IPS-NIHi7 (cell line): ENCODE data around the gene B3GNT8.
"Not testable (repeated sequence)": the region's sequence is repeated elsewhere in the genome, so short reads cannot be mapped to it uniquely, and the experiment has no call there.

Experiments used
- DNase-seq: peaks from one replicate; pipeline ENCODE4 v3.0.0; 2012; ENCODE audit warnings: mixed read lengths; ENCODE audit errors: extremely low spot score

The B3GNT8 gene

DNA sequence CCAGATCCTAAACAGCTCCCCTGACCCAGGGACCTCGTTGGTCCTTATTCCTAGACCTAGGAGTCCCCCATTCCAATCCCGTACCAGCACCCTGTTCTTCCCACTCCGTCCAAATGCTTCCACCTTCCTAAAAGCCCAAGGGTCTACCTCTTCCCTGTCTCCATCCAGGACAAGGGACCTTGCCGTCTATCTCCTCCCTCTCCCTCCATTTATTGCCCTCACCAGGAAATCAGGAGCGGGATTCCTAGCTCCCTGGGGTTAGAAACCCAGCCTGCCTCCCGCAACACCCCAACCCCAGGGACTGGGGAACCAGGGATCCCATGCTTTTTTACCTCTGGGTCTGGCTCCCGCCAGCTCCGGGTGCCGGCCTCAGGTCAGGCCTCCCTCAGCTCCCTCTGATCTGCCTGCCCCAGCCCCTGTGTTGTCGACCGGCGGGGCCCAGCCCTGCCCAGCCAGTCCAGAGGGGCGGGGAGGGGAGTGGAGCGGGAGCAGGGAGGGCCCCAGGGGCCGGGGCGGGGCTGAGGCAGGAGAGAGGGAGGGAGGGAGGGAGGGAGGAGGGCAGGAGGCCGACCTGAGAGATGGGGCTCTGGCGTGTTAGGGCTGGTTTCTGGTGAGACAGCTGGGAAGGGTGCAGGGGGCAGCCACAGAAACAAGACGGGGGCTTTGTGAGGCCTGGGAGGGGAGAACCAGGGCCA is at the start of gene B3GNT8:
Gene B3GNT8 (minus strand): TSS at position 423 of the 695 bp plus-strand sequence. CDS start 596 bp downstream, outside the sequence.
- peak; percentile 96 for DNase-seq

DNA sequence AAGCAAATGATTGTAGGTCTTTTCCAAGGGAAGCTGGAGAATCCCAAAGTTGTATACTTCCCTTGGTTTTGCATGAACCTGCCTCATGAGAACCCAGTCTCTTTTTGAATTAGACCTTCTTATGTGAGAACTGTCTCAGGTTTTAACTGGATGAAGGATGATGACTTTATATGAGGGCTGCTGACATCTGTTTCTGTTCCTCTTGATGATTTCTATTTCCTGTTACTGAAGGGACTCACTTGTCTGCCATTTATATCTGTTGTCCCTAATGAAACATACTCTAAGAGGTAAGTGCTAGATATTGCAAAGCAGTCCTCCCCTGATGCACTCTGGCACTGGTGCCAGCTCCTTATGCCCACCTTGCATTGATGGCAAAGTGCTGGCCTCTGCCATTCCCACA is 49.4 kb upstream of the B3GNT8 start:
- no peak for DNase-seq

- DNase-seq, result not testable (repeated sequence)
Measured at GRCh38 chr19:41463257-41464256, 36.4 kb upstream of the B3GNT8 start.

DNA sequence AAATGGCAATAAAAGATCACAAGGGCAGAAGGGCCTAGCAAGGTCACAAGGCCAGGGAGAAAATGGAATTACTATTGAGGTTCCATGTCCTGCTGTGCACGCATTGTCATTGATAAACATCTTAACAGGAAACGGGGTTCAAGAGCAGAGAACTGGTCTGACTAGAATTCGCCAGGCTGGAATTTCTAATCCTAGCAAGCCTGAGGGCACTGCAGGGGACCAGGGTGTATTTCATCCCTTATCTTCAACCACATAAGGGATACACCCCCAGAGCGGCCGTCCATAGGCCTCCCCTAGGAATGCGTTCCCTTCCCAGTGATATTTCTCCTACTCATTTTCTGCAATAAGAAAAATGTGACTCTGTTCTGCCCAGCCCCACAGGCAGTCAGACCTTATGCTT is 35.3 kb upstream of the B3GNT8 start:
- no peak for DNase-seq

- DNase-seq, result no peak
Measured at GRCh38 chr19:41457241-41457640, 30.1 kb upstream of the B3GNT8 start.

DNA sequence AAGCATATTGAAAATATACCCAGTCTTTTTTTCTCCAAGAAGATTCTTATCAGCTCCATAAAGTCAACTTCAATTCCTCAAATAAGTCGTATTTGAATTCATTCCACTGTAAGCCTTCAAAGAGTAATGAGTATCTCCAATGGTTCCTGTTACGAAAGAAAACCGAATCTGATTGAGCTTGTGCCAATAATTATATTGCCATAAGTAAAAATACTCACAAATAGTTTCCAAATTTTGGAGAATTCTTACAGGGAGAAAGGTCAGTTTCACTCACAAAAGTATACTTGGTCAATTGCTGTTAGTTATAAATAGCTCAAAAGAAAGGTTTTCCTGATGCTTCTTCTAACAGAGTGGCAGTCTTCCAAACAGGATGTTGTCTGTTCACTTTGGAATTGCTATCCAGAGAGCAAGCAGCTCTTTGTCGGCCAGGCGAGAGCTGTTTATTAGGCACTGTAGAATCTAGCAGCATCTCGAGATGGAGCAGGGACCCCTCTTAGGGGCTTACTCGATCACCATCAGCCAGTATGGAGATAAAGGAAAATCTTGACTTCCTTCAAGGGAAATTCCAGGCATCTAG is 29.3 kb upstream of the B3GNT8 start:
- no peak for DNase-seq

- no peak for DNase-seq
Measured at GRCh38 chr19:41455936-41456335, 28.8 kb upstream of the B3GNT8 start.

DNA sequence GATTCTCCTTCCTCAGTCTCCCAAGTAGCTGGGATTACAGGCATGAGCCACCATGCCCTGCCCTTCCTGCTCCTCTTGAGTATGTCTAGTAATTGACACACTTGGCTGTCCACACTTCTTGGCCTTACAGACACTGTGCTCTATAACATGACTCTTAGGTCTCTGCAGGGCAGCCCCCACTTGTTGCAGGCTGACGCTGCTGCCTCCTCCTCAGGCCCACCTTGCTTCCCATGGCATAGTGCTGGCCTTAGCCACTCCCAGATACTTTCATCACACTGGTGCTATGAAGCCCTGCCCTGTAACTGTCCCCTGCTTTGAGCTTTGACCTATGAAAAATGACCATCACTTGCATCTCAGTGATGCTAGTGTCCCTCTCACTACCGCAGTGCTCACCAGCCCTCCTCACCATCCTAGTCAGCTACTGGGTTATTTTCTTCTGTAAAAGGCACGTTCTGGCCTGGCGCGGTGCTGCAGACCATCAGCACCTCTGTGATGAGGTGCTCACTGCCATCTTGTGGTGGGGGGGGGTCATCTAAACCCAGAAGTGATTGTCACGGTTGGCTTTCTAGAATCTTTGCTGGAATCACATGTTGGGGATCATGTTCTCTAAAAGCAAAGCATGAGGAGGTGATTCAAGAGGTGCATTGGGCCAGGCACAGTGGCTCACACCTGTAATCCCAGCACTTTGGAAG is 25.6 kb upstream of the B3GNT8 start:
- DNase-seq, result no peak

GRCh38 chr19:41449865-41450178 is 22.6 kb upstream of the B3GNT8 start:
- no peak for DNase-seq

GRCh38 chr19:41449079-41449864 is 22.1 kb upstream of the B3GNT8 start:
- peak; percentile 97 for DNase-seq

GRCh38 chr19:41447732-41448332 is 20.7 kb upstream of the B3GNT8 start:
- no peak for DNase-seq

GRCh38 chr19:41445575-41445974 is 18.4 kb upstream of the B3GNT8 start:
- DNase-seq, result no peak

GRCh38 chr19:41443813-41444455 is 16.8 kb upstream of the B3GNT8 start:
- DNase-seq, result no peak

DNA sequence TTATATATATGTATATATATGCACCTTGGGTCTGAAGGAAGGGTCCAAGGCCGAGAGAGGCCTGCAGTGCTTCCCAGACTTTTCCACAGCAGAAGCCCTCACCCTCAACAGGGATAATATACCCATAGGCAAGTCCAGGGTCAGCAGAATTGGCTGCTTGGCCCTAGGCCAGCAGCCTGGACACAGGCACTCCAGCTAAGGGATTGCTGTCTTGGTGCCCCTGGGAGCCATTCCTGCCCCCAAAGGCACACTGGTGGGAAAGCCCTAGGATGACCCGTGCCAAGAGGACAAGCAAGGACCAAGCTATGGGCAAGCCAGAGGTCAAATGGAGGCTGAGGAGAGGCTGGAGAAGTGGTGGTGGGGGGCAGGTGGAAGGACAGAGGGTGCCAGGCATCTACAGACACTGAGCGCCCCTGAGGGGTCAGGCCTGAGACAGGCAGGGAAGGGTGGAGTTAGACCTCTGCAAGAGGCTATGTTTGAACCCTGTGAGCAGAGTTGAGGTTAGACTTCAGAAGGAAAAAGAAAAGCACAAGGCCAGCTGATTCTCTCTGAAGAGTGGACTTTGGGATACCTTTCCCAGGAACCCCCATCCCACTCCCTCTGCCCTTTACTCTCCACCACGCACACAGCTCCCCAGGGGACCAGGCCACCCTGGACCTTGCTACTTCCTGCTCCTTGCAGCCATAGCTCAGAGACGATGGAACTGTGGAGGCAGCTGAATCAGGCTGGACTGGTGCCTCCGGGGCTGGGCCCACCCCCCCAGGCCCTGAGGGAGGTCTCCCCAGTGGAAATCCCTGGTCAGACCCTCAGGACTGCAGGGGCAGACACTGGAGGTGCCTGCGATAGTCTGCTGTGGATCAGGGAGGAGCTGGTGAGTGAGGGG is 15.5 kb upstream of the B3GNT8 start, which contains the start of gene ERICH4:
Gene ERICH4 (plus strand): TSS at position 684 of the 883 bp plus-strand sequence. CDS start 14 bp downstream, at position 698.
- no peak for DNase-seq

DNA sequence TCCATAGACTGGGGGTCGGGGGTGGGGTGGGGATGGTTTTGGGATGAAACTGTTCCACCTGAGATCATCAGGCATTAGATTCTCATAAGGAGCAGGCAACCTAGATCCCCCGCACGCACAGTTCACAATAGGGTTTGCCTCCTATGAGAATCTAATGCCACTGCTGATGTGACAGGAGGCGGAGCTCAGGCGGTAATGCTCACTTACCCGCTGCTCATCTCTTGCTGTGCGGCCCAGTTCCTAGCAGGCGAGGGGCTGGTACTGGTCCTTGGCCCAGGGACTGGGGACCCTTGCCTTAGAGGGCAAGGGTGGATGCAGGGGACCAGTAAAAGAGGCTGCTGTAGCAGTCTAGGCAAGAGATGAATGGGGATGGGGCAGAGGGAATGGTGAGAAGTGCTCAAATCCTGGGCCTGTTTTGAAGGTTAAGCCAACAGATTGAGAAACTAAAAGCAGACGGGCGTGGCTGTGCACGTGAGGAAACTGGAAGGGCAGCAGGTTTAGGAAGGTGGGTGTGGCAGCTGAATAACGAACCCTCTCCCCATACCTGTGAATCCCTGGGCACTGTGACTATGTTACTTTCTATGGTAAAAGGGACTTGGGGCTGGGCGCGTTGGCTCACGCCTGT is 14.3 kb upstream of the B3GNT8 start:
- DNase-seq, result no peak

GRCh38 chr19:41439441-41440222 is 12.5 kb upstream of the B3GNT8 start, which contains the start of gene DMAC2:
DMAC2 (minus strand) TSS chr19:41439912; CDS start chr19:41439899, 13 bp downstream.
- DNase-seq, result peak; percentile 99

- no peak for DNase-seq
Measured at GRCh38 chr19:41437944-41438574, 10.9 kb upstream of the B3GNT8 start.
